ENCODE data around the gene SLIT3.

SLIT3 gene

GRCh38 chr5:168936511-168936910 lies 364.4 kb downstream of the SLIT3 start:
- Histone ChIP-seq H3K36me3 (ENCODE audit: control insufficient read depth, insufficient read depth, low read length) (no peaks in the 10 kb centered on the region), H3K4me3 (replicated peaks; ENCODE audit: low read depth, low read length) (no peak overlapping the region), H3K27me3 (replicated peaks; ENCODE audit: control insufficient read depth, insufficient read depth, low read length) (no peaks in the 10 kb centered on the region; the same call in 1 of the 2 replicates)
- DNase-seq (ENCODE audit: extremely low read depth, insufficient read length), result no peak
- no peak for TF ChIP-seq CTCF (IDR thresholded peaks at IDR 0.05; ENCODE audit: insufficient read depth, low read length, poor library complexity, severe bottlenecking)

GRCh38 chr5:168935183-168935582 lies 365.8 kb downstream of the SLIT3 start:
- no peaks in the 10 kb centered on the region for H3K36me3 ChIP-seq (ENCODE audit: control insufficient read depth, insufficient read depth, low read length)
- TF ChIP-seq CTCF (IDR thresholded peaks at IDR 0.05; ENCODE audit: insufficient read depth, low read length, poor library complexity, severe bottlenecking), result no peak
- no peak overlapping the region for H3K4me3 ChIP-seq (replicated peaks; ENCODE audit: low read depth, low read length)
- DNase-seq (ENCODE audit: extremely low read depth, insufficient read length), result no peak
- H3K27me3 ChIP-seq (replicated peaks; ENCODE audit: control insufficient read depth, insufficient read depth, low read length), result no peaks in the 10 kb centered on the region; the same call in 1 of the 2 replicates

- DNase-seq (ENCODE audit: extremely low read depth, insufficient read length), result no peak
- no peaks in the 10 kb centered on the region; the same call in 1 of the 2 replicates for H3K27me3 ChIP-seq (replicated peaks; ENCODE audit: control insufficient read depth, insufficient read depth, low read length)
- no peak overlapping the region for H3K4me3 ChIP-seq (replicated peaks; ENCODE audit: low read depth, low read length)
- H3K36me3 ChIP-seq (ENCODE audit: control insufficient read depth, insufficient read depth, low read length), result no peaks in the 10 kb centered on the region
- TF ChIP-seq CTCF (IDR thresholded peaks at IDR 0.05; ENCODE audit: insufficient read depth, low read length, poor library complexity, severe bottlenecking), result no peak
Observed at GRCh38 chr5:168934169-168934568, 366.8 kb downstream of the SLIT3 start.

GRCh38 chr5:168932400-168933189 lies 368.3 kb downstream of the SLIT3 start:
- no peak for TF ChIP-seq CTCF (IDR thresholded peaks at IDR 0.05; ENCODE audit: insufficient read depth, low read length, poor library complexity, severe bottlenecking)
- no peak overlapping the region for H3K4me3 ChIP-seq (replicated peaks; ENCODE audit: low read depth, low read length)
- H3K36me3 ChIP-seq (ENCODE audit: control insufficient read depth, insufficient read depth, low read length), result no peaks in the 10 kb centered on the region
- no peaks in the 10 kb centered on the region; the same call in none of the 2 replicates for H3K27me3 ChIP-seq (replicated peaks; ENCODE audit: control insufficient read depth, insufficient read depth, low read length)
- DNase-seq (ENCODE audit: extremely low read depth, insufficient read length), result no peak

GRCh38 chr5:168931638-168932345 lies 369.1 kb downstream of the SLIT3 start:
- TF ChIP-seq CTCF (IDR thresholded peaks at IDR 0.05; ENCODE audit: insufficient read depth, low read length, poor library complexity, severe bottlenecking), result no peak
- no peaks in the 10 kb centered on the region for H3K36me3 ChIP-seq (ENCODE audit: control insufficient read depth, insufficient read depth, low read length)
- DNase-seq (ENCODE audit: extremely low read depth, insufficient read length), result no peak
- H3K4me3 ChIP-seq (replicated peaks; ENCODE audit: low read depth, low read length), result no peak overlapping the region
- H3K27me3 ChIP-seq (replicated peaks; ENCODE audit: control insufficient read depth, insufficient read depth, low read length), result no peaks in the 10 kb centered on the region; the same call in none of the 2 replicates

Measured in GM06990 (cell line).